ENCODE measurements around the gene HYLS1. TPM values are rescaled to one million over a fixed set of nuclear protein-coding genes. Genes with fewer than 3 reads are reported as not detected.
"Not testable (repeated sequence)": the region's sequence is repeated elsewhere in the genome, so short reads cannot be mapped to it uniquely, and the experiment has no call there.

The HYLS1 gene
- total RNA-seq, 1 donor from 2014 or later, result 13.9 TPM

DNA sequence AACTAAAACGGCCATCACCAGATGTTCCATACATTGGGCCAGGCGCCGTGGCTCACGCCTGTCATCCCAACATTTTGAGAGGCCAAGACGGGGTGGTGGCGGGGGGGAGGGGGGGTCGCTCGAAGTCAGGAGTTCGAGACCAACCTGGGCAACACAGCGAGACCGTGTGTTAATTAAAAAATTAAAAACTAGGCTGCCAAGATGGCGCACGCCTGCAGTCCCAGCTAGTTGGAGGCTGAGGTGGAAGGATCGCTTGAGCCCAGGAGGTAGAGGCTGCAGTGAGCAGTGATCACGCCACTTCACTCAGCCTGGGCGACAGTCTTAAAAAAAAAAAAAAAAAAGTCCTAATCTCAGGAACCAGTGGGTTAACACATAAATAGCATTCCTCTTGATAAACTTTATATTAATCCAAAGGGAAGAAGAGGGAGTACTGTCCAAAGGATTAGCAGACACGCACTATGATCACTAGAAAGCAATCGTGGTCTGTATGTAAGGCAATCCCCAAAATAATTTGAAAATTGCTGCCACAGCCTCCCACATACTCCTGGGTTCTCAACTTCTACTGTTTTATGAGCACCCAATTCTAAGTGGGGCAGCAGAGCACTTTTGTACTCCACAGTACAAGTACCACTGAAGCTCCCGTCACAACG lies 14.9 kb downstream of the HYLS1 start:
- DNase-seq (ENCODE audit: low spot score in 2 of 2) (no peak), FAIRE-seq (no peak)

- DNase-seq (ENCODE audit: low spot score in 2 of 2) (peak; percentile 79 to 84), FAIRE-seq (no peak)
Measured at GRCh38 chr11:125902927-125903710, 15.7 kb downstream of the HYLS1 start, which contains the start of gene PUS3. Gene PUS3, minus strand, starts transcription at chr11:125903206. Its CDS starts 6,922 bp downstream, at chr11:125896284.

- FAIRE-seq (no peak), DNase-seq (ENCODE audit: low spot score in 2 of 2) (peak; percentile 61 to 62)
Measured at GRCh38 chr11:125903711-125904659, 16.5 kb downstream of the HYLS1 start, which contains the start of gene DDX25. Gene DDX25, plus strand, starts transcription at chr11:125904508. Its CDS starts 10 bp downstream, at chr11:125904518.

DNA sequence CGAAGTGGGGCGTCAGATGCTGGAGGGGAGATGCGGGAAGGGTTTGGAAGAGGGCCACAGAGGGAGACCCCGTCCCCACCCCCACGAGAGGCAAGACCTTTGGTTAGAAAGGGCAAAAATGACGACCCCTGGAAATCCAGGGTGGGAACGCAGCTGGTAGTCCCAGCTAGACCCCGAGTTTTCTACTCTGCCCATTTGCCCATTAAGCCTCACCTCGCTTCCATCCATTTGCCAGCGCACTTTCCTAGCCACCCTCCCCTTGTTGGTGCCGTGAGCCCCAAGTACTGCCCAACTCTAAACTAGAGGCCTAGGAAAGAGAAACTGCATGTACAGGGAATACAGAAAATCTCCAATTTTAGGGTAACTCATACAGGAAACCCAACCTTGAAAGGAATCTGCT lies 17.2 kb downstream of the HYLS1 start:
- DNase-seq (ENCODE audit: low spot score in 2 of 2) (no peak), FAIRE-seq (no peak)

DNA sequence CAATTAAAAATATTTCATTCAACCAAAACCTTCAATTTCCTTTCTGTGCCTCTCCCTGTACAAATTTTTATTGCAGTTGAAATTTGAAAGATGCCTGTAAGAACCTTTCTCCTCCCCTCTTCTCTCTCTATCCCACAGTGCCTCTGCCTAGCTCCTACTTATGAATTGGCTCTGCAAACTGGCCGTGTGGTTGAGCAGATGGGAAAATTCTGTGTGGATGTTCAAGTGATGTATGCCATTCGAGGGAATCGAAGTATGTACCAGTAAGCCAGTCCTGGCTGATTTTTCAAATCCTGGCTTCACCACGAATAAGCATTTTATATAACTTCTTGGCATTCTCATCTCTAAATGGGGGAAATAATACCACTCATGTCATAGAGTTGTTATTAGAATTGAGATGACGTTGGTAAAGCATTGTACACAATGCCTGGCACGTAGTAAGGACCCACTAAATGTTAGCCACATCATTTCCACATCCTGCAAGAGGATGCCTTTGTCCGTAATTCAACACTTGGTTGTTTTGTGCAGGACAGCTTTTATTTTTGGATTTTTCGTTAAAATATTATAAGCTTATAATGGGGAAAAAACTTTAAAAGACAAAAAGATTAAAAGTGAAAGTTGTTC lies 22.9 kb downstream of the HYLS1 start:
- no peak for FAIRE-seq
- DNase-seq (ENCODE audit: low spot score in 2 of 2), result no peak

- FAIRE-seq; DNase-seq (ENCODE audit: low spot score in 2 of 2): not testable (repeated sequence)
Measured at GRCh38 chr11:125914601-125915000, 27.1 kb downstream of the HYLS1 start.

GRCh38 chr11:125916683-125917347 lies 29.3 kb downstream of the HYLS1 start:
- DNase-seq (ENCODE audit: low spot score in 2 of 2) (no peak), FAIRE-seq (no peak)

DNA sequence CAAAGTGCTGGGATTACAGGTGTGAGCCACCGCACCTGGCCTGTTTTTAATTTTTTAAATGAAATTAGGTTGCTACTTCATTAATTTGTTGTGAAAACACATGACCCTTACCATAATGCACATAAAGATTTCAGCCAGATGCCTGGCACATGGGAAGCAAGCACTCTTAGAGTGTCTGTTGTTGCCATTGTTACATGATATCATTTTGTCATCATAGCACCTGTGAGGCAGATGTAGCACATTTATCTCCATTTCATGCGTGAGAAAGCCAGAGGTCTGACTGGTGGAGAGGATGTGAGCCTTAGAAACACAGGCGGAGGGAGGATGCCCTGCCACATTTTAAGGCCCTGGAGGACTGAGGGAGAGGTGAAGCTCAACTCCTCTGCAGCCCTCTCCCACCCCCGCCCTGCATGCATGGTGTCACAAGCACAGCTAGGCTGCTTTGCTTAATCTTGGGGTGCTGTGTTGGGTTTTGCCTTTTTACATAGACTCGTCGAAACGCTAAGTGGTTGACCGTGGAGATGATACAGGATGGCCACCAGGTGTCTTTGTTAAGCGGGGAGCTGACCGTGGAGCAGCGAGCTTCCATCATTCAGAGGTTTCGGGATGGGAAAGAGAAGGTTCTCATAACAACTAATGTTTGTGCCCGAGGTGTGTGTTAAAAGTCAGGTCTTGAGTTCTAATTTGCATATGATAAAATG lies 30.8 kb downstream of the HYLS1 start:
- no peak for FAIRE-seq
- no peak for DNase-seq (ENCODE audit: low spot score in 2 of 2)

- DNase-seq (ENCODE audit: low spot score in 2 of 2), result no peak
- no peak for FAIRE-seq
Measured at GRCh38 chr11:125921042-125921441, 33.6 kb downstream of the HYLS1 start.

GRCh38 chr11:125922156-125922555 lies 34.7 kb downstream of the HYLS1 start:
- FAIRE-seq (no peak), DNase-seq (ENCODE audit: low spot score in 2 of 2) (no peak)

DNA sequence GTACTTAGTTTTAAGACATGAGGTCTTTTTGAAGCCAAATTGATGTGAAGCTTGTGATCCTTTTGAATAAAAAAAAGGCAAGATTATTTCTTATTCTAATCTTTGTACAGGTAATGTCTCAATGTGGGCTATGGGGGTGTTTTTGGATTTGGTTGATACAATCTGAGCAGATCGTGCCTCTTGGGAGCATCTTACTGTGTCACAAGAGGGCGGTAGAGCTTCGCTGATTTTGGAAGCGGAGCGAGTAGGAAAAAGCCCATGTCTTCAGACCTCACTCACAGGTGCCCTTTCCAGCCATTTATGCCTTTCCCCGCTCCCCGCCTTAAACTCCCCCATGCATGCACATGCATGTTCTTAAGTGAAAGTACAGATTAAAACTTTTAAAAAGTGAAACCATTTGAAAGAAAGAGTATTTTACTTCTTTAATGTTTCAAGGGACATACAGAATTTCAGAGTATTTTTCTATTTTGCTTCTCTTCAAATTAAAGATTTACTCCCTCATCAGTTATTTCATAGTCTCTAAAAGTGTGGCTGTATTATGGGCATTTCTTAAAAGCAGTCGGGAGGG lies 35.6 kb downstream of the HYLS1 start:
- peak; percentile 37 to 70 for DNase-seq (ENCODE audit: low spot score in 2 of 2)
- FAIRE-seq, result no peak

DNA sequence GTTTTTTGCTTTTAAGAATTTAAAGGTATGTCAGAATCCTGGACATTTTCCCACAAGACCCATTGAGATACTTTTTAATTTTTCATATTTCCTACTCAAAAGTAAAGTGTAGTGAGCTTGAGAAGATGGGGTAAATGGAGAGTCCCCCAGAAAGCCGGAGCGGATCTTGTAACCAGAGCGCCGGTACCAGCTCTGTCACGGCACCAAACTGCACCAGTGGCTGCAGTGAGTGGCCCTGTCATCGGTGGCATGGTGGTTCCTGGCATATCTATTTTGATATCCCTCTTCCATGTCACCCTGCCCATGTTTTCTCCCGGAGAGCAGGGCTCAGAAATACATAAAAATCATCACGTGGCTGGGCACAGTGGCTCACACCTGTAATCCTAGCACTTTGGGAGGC lies 36.2 kb downstream of the HYLS1 start:
- FAIRE-seq, result no peak

GRCh38 chr11:125924384-125925007 lies 37.0 kb downstream of the HYLS1 start:
- FAIRE-seq (no peak), DNase-seq (ENCODE audit: low spot score in 2 of 2) (no peak)

More for the DNA sequence above, 36.2 kb downstream of the HYLS1 start:
- no peak for DNase-seq (ENCODE audit: low spot score in 2 of 2)

DNA sequence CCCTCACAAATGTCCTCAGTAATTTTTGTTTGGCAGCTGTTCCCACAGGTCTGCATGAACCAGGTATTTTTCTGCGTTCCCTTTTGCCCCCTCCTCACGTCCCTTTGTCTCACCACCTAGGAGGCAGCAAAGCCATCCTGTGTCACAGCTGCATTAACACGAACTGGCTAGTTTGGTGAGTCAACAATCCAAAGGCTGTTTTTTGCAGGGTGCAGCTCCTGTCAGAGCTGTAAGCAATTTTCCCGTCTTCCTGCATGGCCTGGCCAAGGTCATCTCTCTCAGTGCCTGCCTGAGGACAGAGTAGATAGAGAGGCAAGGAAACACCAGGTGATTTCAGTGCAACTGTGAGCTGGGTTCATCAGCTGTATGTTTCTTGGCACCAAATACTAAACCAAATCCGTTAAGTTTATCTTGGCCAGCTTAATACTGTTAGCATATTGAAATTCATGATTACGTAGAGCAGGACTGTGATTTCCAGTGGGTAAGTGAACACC lies 37.8 kb downstream of the HYLS1 start:
- DNase-seq (ENCODE audit: low spot score in 2 of 2) (no peak), FAIRE-seq (no peak)

DNA sequence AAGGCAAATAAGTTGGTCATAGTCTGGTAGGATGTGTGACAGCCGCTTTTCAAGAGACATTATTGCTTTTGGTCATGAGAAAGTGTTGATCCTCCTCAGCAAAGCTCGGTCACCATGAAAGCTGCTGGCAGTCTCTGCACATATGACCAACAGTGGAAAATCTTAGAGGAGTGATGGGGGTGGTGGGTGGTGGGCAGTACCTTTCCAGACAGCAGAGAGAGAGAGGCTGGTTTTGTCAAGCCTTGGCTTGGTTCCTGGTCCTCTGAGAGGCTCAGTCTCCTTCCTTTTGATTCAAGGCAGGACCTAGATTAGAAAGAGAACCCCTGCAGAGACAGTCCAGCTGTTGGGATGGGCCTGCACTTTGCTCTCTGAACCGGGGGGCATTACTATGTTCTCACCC lies 38.3 kb downstream of the HYLS1 start:
- FAIRE-seq, result no peak

GRCh38 chr11:125926682-125927081 lies 39.2 kb downstream of the HYLS1 start:
- no peak for FAIRE-seq
- DNase-seq (ENCODE audit: low spot score in 2 of 2), result no peak

More for the DNA sequence above, 38.3 kb downstream of the HYLS1 start:
- DNase-seq (ENCODE audit: low spot score in 2 of 2), result no peak

- FAIRE-seq (no peak), DNase-seq (ENCODE audit: low spot score in 2 of 2) (no peak)
Measured at GRCh38 chr11:125929445-125930075, 42.1 kb downstream of the HYLS1 start.

DNA sequence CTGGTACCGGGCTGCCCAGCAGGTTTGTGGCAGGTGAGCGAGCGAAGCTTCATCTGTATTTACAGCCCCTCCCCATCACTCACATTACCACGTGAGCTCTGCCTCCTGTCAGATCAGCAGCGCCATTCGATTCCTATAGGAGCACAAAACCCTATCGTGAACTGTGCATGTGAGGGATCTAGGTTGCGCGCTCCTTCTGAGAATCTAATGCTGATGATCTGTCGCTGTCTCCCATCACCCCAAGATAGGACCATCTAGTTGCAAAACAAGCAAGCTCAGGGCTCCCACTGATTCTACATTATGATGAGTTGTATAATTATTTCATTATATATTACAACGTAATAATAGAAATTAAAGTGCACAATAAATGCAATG lies 42.6 kb downstream of the HYLS1 start:
- FAIRE-seq (no peak), DNase-seq (ENCODE audit: low spot score in 2 of 2) (no peak)
